ENCODE results near the gene ADAM19. TPM values are rescaled to one million over a fixed set of nuclear protein-coding genes. Genes with fewer than 3 reads are reported as not detected.

ADAM19 gene
- total and polyA plus RNA-seq, 2 donors from 2014 or later, result 0.88 to 9.2 TPM

DNA sequence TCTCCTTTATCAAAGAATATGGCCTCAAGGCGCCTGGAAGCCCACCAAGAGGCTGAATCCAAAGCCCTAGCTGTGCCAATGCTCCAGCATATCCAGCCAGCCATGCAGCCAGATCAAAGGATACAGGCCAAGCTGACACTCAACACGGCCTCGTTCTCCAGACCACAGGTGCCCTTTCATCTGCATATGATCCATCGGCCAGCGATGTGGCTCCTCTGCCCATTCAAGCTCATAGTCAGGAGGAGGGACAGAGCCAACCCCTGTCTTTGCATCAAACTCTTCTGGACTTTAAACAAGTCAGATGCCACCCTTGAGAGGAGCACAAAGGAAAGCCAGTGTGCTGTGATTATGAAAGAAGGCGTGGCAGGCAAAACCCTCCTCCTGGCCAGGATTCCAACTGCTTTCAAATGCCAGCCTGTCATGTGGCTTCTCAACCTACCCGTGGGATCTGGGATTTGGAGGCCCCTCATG, 42.5 kb downstream of the ADAM19 start:
- TF ChIP-seq, protein P1, sequence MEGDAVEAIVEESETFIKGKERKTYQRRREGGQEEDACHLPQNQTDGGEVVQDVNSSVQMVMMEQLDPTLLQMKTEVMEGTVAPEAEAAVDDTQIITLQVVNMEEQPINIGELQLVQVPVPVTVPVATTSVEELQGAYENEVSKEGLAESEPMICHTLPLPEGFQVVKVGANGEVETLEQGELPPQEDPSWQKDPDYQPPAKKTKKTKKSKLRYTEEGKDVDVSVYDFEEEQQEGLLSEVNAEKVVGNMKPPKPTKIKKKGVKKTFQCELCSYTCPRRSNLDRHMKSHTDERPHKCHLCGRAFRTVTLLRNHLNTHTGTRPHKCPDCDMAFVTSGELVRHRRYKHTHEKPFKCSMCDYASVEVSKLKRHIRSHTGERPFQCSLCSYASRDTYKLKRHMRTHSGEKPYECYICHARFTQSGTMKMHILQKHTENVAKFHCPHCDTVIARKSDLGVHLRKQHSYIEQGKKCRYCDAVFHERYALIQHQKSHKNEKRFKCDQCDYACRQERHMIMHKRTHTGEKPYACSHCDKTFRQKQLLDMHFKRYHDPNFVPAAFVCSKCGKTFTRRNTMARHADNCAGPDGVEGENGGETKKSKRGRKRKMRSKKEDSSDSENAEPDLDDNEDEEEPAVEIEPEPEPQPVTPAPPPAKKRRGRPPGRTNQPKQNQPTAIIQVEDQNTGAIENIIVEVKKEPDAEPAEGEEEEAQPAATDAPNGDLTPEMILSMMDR (IDR thresholded peaks at IDR 0.05; ENCODE audit: borderline replicate concordance, extremely low read depth, insufficient read depth), result no peak
- no peak overlapping the region for H3K27ac ChIP-seq (ENCODE audit: low read depth in 2 of 2, low read length in 2 of 2)
- no peaks in the 10 kb centered on the region for H3K36me3 ChIP-seq (ENCODE audit: control insufficient read depth in 2 of 3, insufficient read depth in 3 of 3, low read length in 3 of 3)
- no peak overlapping the region for H3K9ac ChIP-seq (ENCODE audit: low read length in 3 of 3)
- DNase-seq (no peak), FAIRE-seq (no peak)
- H3K4me3 ChIP-seq (ENCODE audit: low read length in 3 of 3), result no peak overlapping the region
- H3K27me3 ChIP-seq (ENCODE audit: control insufficient read depth, insufficient read depth, low read length), result no peaks in the 10 kb centered on the region
- peaks cover 0 to 3% (median 2%) of the 10 kb centered on the region in 3 donors for H3K4me1 ChIP-seq (ENCODE audit: control insufficient read depth in 2 of 3, insufficient read depth in 2 of 3, low read depth in 1 of 3, low read length in 3 of 3)
- intact Hi-C loops (cut with DNase I), result no loop called here
- H3K9me3 ChIP-seq (ENCODE audit: control insufficient read depth in 2 of 3, insufficient read depth in 1 of 3, low read length in 3 of 3), result no peaks in the 10 kb centered on the region

- no peaks in the 10 kb centered on the region for H3K27me3 ChIP-seq (ENCODE audit: control insufficient read depth, insufficient read depth, low read length)
- H3K36me3 ChIP-seq (ENCODE audit: control insufficient read depth in 2 of 3, insufficient read depth in 3 of 3, low read length in 3 of 3), result no peaks in the 10 kb centered on the region
- no peak overlapping the region for H3K27ac ChIP-seq (ENCODE audit: low read depth in 2 of 2, low read length in 2 of 2)
- FAIRE-seq (no peak), DNase-seq (no peak)
- no peaks in the 10 kb centered on the region for H3K9me3 ChIP-seq (ENCODE audit: control insufficient read depth in 2 of 3, insufficient read depth in 1 of 3, low read length in 3 of 3)
- no peak overlapping the region for H3K4me3 ChIP-seq (ENCODE audit: low read length in 3 of 3)
- TF ChIP-seq, protein P1 (IDR thresholded peaks at IDR 0.05; ENCODE audit: borderline replicate concordance, extremely low read depth, insufficient read depth), result no peak
- no peak overlapping the region for H3K9ac ChIP-seq (ENCODE audit: low read length in 3 of 3)
- H3K4me1 ChIP-seq (ENCODE audit: control insufficient read depth in 2 of 3, insufficient read depth in 2 of 3, low read depth in 1 of 3, low read length in 3 of 3), result peaks cover 0 to 3% (median 2%) of the 10 kb centered on the region in 3 donors
- intact Hi-C loops (cut with DNase I), result no loop called here
Observed at GRCh38 chr5:157532022-157532421, 43.6 kb downstream of the ADAM19 start.

GRCh38 chr5:157530226-157530972, 45.2 kb downstream of the ADAM19 start:
- no peak for FAIRE-seq
- H3K27ac ChIP-seq (ENCODE audit: low read depth in 2 of 2, low read length in 2 of 2), result no peak overlapping the region
- TF ChIP-seq, protein P1 (IDR thresholded peaks at IDR 0.05; ENCODE audit: borderline replicate concordance, extremely low read depth, insufficient read depth), result no peak

More at GRCh38 chr5:157530226-157530972, 45.2 kb downstream of the ADAM19 start:
- Histone ChIP-seq H3K9me3 (ENCODE audit: control insufficient read depth in 2 of 3, insufficient read depth in 1 of 3, low read length in 3 of 3) (no peaks in the 10 kb centered on the region), H3K27me3 (ENCODE audit: control insufficient read depth, insufficient read depth, low read length) (no peaks in the 10 kb centered on the region), H3K36me3 (ENCODE audit: control insufficient read depth in 2 of 3, insufficient read depth in 3 of 3, low read length in 3 of 3) (no peaks in the 10 kb centered on the region), H3K9ac (ENCODE audit: low read length in 3 of 3) (no peak overlapping the region), H3K4me3 (ENCODE audit: low read length in 3 of 3) (no peak overlapping the region), H3K4me1 (ENCODE audit: control insufficient read depth in 2 of 3, insufficient read depth in 2 of 3, low read depth in 1 of 3, low read length in 3 of 3) (peaks cover 0 to 3% (median 2%) of the 10 kb centered on the region in 3 donors)
- intact Hi-C loops (cut with DNase I), result no loop called here
- no peak for DNase-seq
